Mesendoderm (in vitro differentiated cells): Measurements from ENCODE around the gene NAMPT.
"Not testable (repeated sequence)": the region's sequence is repeated elsewhere in the genome, so short reads cannot be mapped to it uniquely, and the experiment has no call there.

Experiments used
- DNase-seq: peaks from one replicate; pipeline ENCODE4 v3.0.0; 2013
- H2AK5ac ChIP-seq: 2 replicates; pipeline ENCODE4 v1.6.1; 2013; ENCODE audit warnings: low read length, inconsistent platforms
- H2BK120ac ChIP-seq: 2 replicates; pipeline ENCODE4 v1.6.1; 2013; ENCODE audit warnings: low read depth, mild to moderate bottlenecking, low read length, moderate library complexity, mixed read lengths
- H2BK15ac ChIP-seq: replicated peaks from 2 replicates; pipeline ENCODE4 v1.6.1; 2013; ENCODE audit warnings: low read depth, mild to moderate bottlenecking, moderate library complexity
- H2BK5ac ChIP-seq: 2 replicates; pipeline ENCODE4 v1.6.1; 2013; ENCODE audit warnings: low read length, inconsistent platforms
- H3K18ac ChIP-seq: 2 replicates; pipeline ENCODE4 v1.6.1; 2013; ENCODE audit warnings: mild to moderate bottlenecking, low read length, mixed read lengths
- H3K23ac ChIP-seq: one replicate; pipeline ENCODE4 v1.6.1; 2013; ENCODE audit warnings: low read length
- H3K27ac ChIP-seq: 2 replicates; pipeline ENCODE4 v1.5.1; 2013; ENCODE audit warnings: low read depth, mild to moderate bottlenecking, inconsistent platforms, low read length, moderate library complexity
- H3K27me3 ChIP-seq: 2 replicates; pipeline ENCODE4 v1.6.1; 2013; ENCODE audit warnings: low read length, control low read depth, mild to moderate bottlenecking, inconsistent platforms; ENCODE audit not compliant: insufficient read depth, poor library complexity
- H3K36me3 ChIP-seq: 2 replicates; pipeline ENCODE4 v1.6.1; 2013; ENCODE audit warnings: low read length, inconsistent platforms; ENCODE audit not compliant: control insufficient read depth, insufficient read depth
- H3K4ac ChIP-seq: one replicate; pipeline ENCODE4 v1.6.1; 2013; ENCODE audit warnings: low read depth, mild to moderate bottlenecking, low read length, moderate library complexity
- H3K4me1 ChIP-seq: 2 replicates; pipeline ENCODE4 v1.6.1; 2013; ENCODE audit warnings: low read depth, low read length, inconsistent platforms; ENCODE audit not compliant: control insufficient read depth
- H3K4me2 ChIP-seq: 2 replicates; pipeline ENCODE4 v1.6.1; 2013; ENCODE audit warnings: low read length
- H3K4me3 ChIP-seq: 2 replicates; pipeline ENCODE4 v1.5.1; 2013; ENCODE audit warnings: mild to moderate bottlenecking, low read length
- H3K56ac ChIP-seq: one replicate; pipeline ENCODE4 v1.6.1; 2013; ENCODE audit warnings: low read length
- H3K79me1 ChIP-seq: 2 replicates; pipeline ENCODE4 v1.6.1; 2013; ENCODE audit warnings: low read length, inconsistent platforms
- H3K79me2 ChIP-seq: 2 replicates; pipeline ENCODE4 v1.6.1; 2013; ENCODE audit warnings: mild to moderate bottlenecking, low read length; ENCODE audit not compliant: control insufficient read depth, insufficient read depth
- H3K9ac ChIP-seq: 2 replicates; pipeline ENCODE4 v1.6.1; 2013; ENCODE audit warnings: low read length, inconsistent platforms
- H4K5ac ChIP-seq: one replicate; pipeline ENCODE4 v1.6.1; 2013; ENCODE audit warnings: low read length
- H4K8ac ChIP-seq: one replicate; pipeline ENCODE4 v1.6.1; 2013; ENCODE audit warnings: low read depth, mild to moderate bottlenecking, control low read depth, low read length, moderate library complexity
- WGBS: extraction: QIAGEN DNeasy Blood & Tissue Kit; methylation state at CpG from one replicate; pipeline ENCODE4 v1.1.7; 2013; ENCODE audit warnings: low lambda C conversion rate, missing lambda C conversion rate; ENCODE audit not compliant: insufficient coverage; ENCODE audit errors: extremely low coverage; 5-methylcytosine and 5-hydroxymethylcytosine counted together

NAMPT gene

GRCh38 chr7:106298155-106298554 lies 13.4 kb upstream of the NAMPT start:
- not testable (repeated sequence) for H3K9ac ChIP-seq, H4K5ac ChIP-seq, H4K8ac ChIP-seq, DNase-seq, H3K79me2 ChIP-seq, H2BK15ac ChIP-seq, H3K27ac ChIP-seq, H3K36me3 ChIP-seq, H3K4ac ChIP-seq, H2AK5ac ChIP-seq, H3K79me1 ChIP-seq, H2BK5ac ChIP-seq, H3K4me1 ChIP-seq, H3K4me2 ChIP-seq, H3K27me3 ChIP-seq, H3K18ac ChIP-seq, H2BK120ac ChIP-seq, H3K23ac ChIP-seq, H3K4me3 ChIP-seq, H3K56ac ChIP-seq
- no CpG with 5 or more reads among the region's 4 CpGs for WGBS

- no peak overlapping the region for H3K23ac ChIP-seq
- H4K8ac ChIP-seq: no peak overlapping the region
- no peak overlapping the region for H2BK5ac ChIP-seq
- H3K79me2 ChIP-seq: no peaks in the 10 kb centered on the region
- WGBS: no CpG with 5 or more reads among the region's 2 CpGs
- no peak overlapping the region for H3K18ac ChIP-seq
- no peak overlapping the region for H2BK120ac ChIP-seq
- H3K27ac ChIP-seq: no peak overlapping the region
- H3K79me1 ChIP-seq: no peaks in the 10 kb centered on the region
- H4K5ac ChIP-seq: no peak overlapping the region
- no peaks in the 10 kb centered on the region for H3K27me3 ChIP-seq
- H3K4me3 ChIP-seq: no peak overlapping the region
- H3K36me3 ChIP-seq: no peaks in the 10 kb centered on the region
- no peak overlapping the region for H3K4ac ChIP-seq
- H3K56ac ChIP-seq: no peak overlapping the region
- no peak overlapping the region for H2BK15ac ChIP-seq
- H3K4me1 ChIP-seq: no peaks in the 10 kb centered on the region
- DNase-seq: no peak
- H3K4me2 ChIP-seq: no peak overlapping the region
- no peak overlapping the region for H2AK5ac ChIP-seq
- no peak overlapping the region for H3K9ac ChIP-seq
Measured at GRCh38 chr7:106294334-106294733, 9.6 kb upstream of the NAMPT start.

GRCh38 chr7:106291247-106291646 lies 6.5 kb upstream of the NAMPT start:
- no peaks in the 10 kb centered on the region for H3K27me3 ChIP-seq
- H4K8ac ChIP-seq: no peak overlapping the region
- no peaks in the 10 kb centered on the region for H3K4me1 ChIP-seq
- H2BK15ac ChIP-seq: no peak overlapping the region
- no peak overlapping the region for H3K4ac ChIP-seq
- H3K79me1 ChIP-seq: no peaks in the 10 kb centered on the region
- no peak overlapping the region for H3K23ac ChIP-seq
- no peak overlapping the region for H2BK120ac ChIP-seq
- WGBS: no CpG with 5 or more reads among the region's 4 CpGs
- no peak overlapping the region for H3K56ac ChIP-seq
- H3K18ac ChIP-seq: no peak overlapping the region
- H3K4me2 ChIP-seq: no peak overlapping the region
- H3K79me2 ChIP-seq: no peaks in the 10 kb centered on the region
- H3K9ac ChIP-seq: no peak overlapping the region
- no peaks in the 10 kb centered on the region for H3K36me3 ChIP-seq
- no peak overlapping the region for H3K27ac ChIP-seq
- no peak overlapping the region for H2AK5ac ChIP-seq
- no peak for DNase-seq
- no peak overlapping the region for H2BK5ac ChIP-seq
- H4K5ac ChIP-seq: no peak overlapping the region
- H3K4me3 ChIP-seq: no peak overlapping the region

- Histone ChIP-seq H2AK5ac (no peak overlapping the region), H3K23ac (no peak overlapping the region), H4K8ac (no peak overlapping the region), H2BK5ac (no peak overlapping the region), H3K56ac (no peak overlapping the region), H3K9ac (no peak overlapping the region), H3K79me1 (no peaks in the 10 kb centered on the region), H3K36me3 (no peaks in the 10 kb centered on the region), H3K4ac (no peak overlapping the region), H3K79me2 (no peaks in the 10 kb centered on the region), H2BK15ac (no peak overlapping the region), H2BK120ac (no peak overlapping the region), H3K4me1 (no peaks in the 10 kb centered on the region), H3K4me2 (no peak overlapping the region), H3K4me3 (no peak overlapping the region), H3K27ac (no peak overlapping the region), H4K5ac (no peak overlapping the region), H3K27me3 (no peaks in the 10 kb centered on the region), H3K18ac (no peak overlapping the region)
- WGBS: no CpG with 5 or more reads among the region's 5 CpGs
- no peak for DNase-seq
Measured at GRCh38 chr7:106290319-106290718, 5.5 kb upstream of the NAMPT start.

GRCh38 chr7:106289848-106290247 lies 5.1 kb upstream of the NAMPT start:
- no peak overlapping the region for H3K4ac ChIP-seq
- no peak overlapping the region for H3K4me2 ChIP-seq
- no peaks in the 10 kb centered on the region for H3K27me3 ChIP-seq
- H3K4me3 ChIP-seq: no peak overlapping the region
- H3K56ac ChIP-seq: no peak overlapping the region
- H4K8ac ChIP-seq: no peak overlapping the region
- H3K18ac ChIP-seq: no peak overlapping the region
- H2BK120ac ChIP-seq: no peak overlapping the region
- H3K4me1 ChIP-seq: no peaks in the 10 kb centered on the region
- no peak overlapping the region for H4K5ac ChIP-seq
- DNase-seq: no peak
- no peaks in the 10 kb centered on the region for H3K36me3 ChIP-seq
- no peak overlapping the region for H3K9ac ChIP-seq
- H3K79me2 ChIP-seq: no peaks in the 10 kb centered on the region
- no peak overlapping the region for H2AK5ac ChIP-seq
- H3K79me1 ChIP-seq: no peaks in the 10 kb centered on the region
- no peak overlapping the region for H2BK5ac ChIP-seq
- H2BK15ac ChIP-seq: no peak overlapping the region
- no peak overlapping the region for H3K23ac ChIP-seq
- no peak overlapping the region for H3K27ac ChIP-seq
- WGBS: no CpG with 5 or more reads among the region's 1 CpG

- no peak overlapping the region for H3K4me3 ChIP-seq
- no peaks in the 10 kb centered on the region for H3K36me3 ChIP-seq
- no peak overlapping the region for H4K5ac ChIP-seq
- no peak overlapping the region for H3K4ac ChIP-seq
- no peaks in the 10 kb centered on the region for H3K4me1 ChIP-seq
- no peak overlapping the region for H3K18ac ChIP-seq
- no peaks in the 10 kb centered on the region for H3K27me3 ChIP-seq
- H3K27ac ChIP-seq: no peak overlapping the region
- no peak overlapping the region for H3K23ac ChIP-seq
- H2BK15ac ChIP-seq: no peak overlapping the region
- H2BK5ac ChIP-seq: no peak overlapping the region
- no peaks in the 10 kb centered on the region for H3K79me1 ChIP-seq
- peaks cover 3% of the 10 kb centered on the region for H3K79me2 ChIP-seq
- DNase-seq: no peak
- no peak overlapping the region for H3K9ac ChIP-seq
- no peak overlapping the region for H4K8ac ChIP-seq
- H2AK5ac ChIP-seq: no peak overlapping the region
- WGBS: no CpG with 5 or more reads among the region's 7 CpGs
- H3K56ac ChIP-seq: no peak overlapping the region
- no peak overlapping the region for H2BK120ac ChIP-seq
- H3K4me2 ChIP-seq: no peak overlapping the region
Measured at GRCh38 chr7:106288263-106288662, 3.5 kb upstream of the NAMPT start.
